GM23338 (cell line): Measurements from ENCODE around the gene CSPG4. TPM values are rescaled to one million over a fixed set of nuclear protein-coding genes. Genes with fewer than 3 reads are reported as not detected.

Experiments used
- ATAC-seq: fragments of 200-7000 bp; cut with Tn5 transposase; 3 replicates; pipeline ENCODE4 v1.9.1; 2020
- DNase-seq: peaks from one replicate; pipeline ENCODE4 v3.0.0-alpha.2; 2015; ENCODE audit warnings: low spot score
- H2AFZ ChIP-seq: fragments of 200-600 bp; sonication (generic); 2 replicates; pipeline ENCODE4 v1.8.0; 2016; ENCODE audit warnings: antibody characterized with exemption, mild to moderate bottlenecking, moderate library complexity
- H3F3A ChIP-seq: fragments of 200-600 bp; sonication (generic); replicated peaks from 2 replicates; pipeline ENCODE4 v1.8.0; 2017; ENCODE audit warnings: antibody characterized with exemption, mixed run types, low read depth
- H3K27ac ChIP-seq: fragments of 200-600 bp; sonication (generic); 2 replicates; pipeline ENCODE4 v1.6.1; 2016; ENCODE audit warnings: low read depth
- H3K27me3 ChIP-seq: fragments of 200-600 bp; sonication (generic); 2 replicates; pipeline ENCODE4 v1.8.0; 2016; ENCODE audit warnings: mild to moderate bottlenecking, mixed run types, moderate library complexity; ENCODE audit not compliant: insufficient read depth
- H3K36me3 ChIP-seq: fragments of 200-600 bp; sonication (generic); 2 replicates; pipeline ENCODE4 v1.8.0; 2016; ENCODE audit warnings: mild to moderate bottlenecking; ENCODE audit not compliant: insufficient read depth
- H3K4me1 ChIP-seq: fragments of 200-600 bp; sonication (generic); 2 replicates; pipeline ENCODE4 v1.8.0; 2016; ENCODE audit warnings: mild to moderate bottlenecking, moderate library complexity; ENCODE audit not compliant: insufficient read depth
- H3K4me2 ChIP-seq: fragments of 200-600 bp; sonication (generic); 2 replicates; pipeline ENCODE4 v1.7.1; 2017; ENCODE audit warnings: mixed run types
- H3K4me3 ChIP-seq: fragments of 200-600 bp; sonication (generic); 2 replicates; pipeline ENCODE4 v1.6.1; 2016; ENCODE audit warnings: mixed run types
- H3K79me2 ChIP-seq: fragments of 200-600 bp; sonication (generic); replicated peaks from 2 replicates; pipeline ENCODE4 v1.8.0; 2017; ENCODE audit warnings: mild to moderate bottlenecking; ENCODE audit not compliant: insufficient read depth
- H3K9me2 ChIP-seq: fragments of 200-600 bp; sonication (generic); 2 replicates; pipeline ENCODE4 v1.8.0; 2017; ENCODE audit not compliant: insufficient read depth
- H4K20me1 ChIP-seq: fragments of 200-600 bp; sonication (generic); replicated peaks from 2 replicates; pipeline ENCODE4 v1.8.0; 2017; ENCODE audit warnings: mild to moderate bottlenecking; ENCODE audit not compliant: insufficient read depth
- H3K27ac Mint-ChIP-seq: 2 replicates; pipeline ENCODE4 v1.8.0; 2020; ENCODE audit warnings: inconsistent platforms, mild to moderate bottlenecking, moderate library complexity, mixed read lengths
- H3K27me3 Mint-ChIP-seq: 3 replicates; pipeline ENCODE4 v1.8.0; 2022; ENCODE audit warnings: low read depth, mild to moderate bottlenecking, moderate library complexity, mixed read lengths, inconsistent platforms; ENCODE audit not compliant: insufficient read depth, poor library complexity
- H3K36me3 Mint-ChIP-seq: 3 replicates; pipeline ENCODE4 v1.8.0; 2021; ENCODE audit warnings: low read depth, mild to moderate bottlenecking, inconsistent platforms, moderate library complexity, mixed read lengths
- H3K4me1 Mint-ChIP-seq: 3 replicates; pipeline ENCODE4 v1.8.0; 2020; ENCODE audit warnings: mild to moderate bottlenecking, inconsistent platforms, mixed read lengths
- H3K4me3 Mint-ChIP-seq: 3 replicates; pipeline ENCODE4 v1.8.0; 2021; ENCODE audit warnings: moderate library complexity, mild to moderate bottlenecking, inconsistent platforms, mixed read lengths
- H3K9me3 Mint-ChIP-seq: 3 replicates; pipeline ENCODE4 v1.8.0; 2020; ENCODE audit warnings: moderate library complexity, mild to moderate bottlenecking, inconsistent platforms, mixed read lengths
- CREB1 ChIP-seq: fragments of 250-450 bp; sonication (Bioruptor Pico); IDR thresholded peaks from 2 replicates; pipeline ENCODE4 v1.5.0; 2020; ENCODE audit warnings: low read depth, mild to moderate bottlenecking, moderate library complexity
- CTCF ChIP-seq, 2 experiments: fragments of 200-600 bp in 1 of 2; sonication (generic) in 1 of 2; conservative IDR thresholded peaks; 2 replicates each; pipeline versions ENCODE4 v1.5.1 to v1.6.1; 2016 to 2017; ENCODE audit warnings: antibody characterized with exemption in 2 of 2, low read depth in 2 of 2, mild to moderate bottlenecking in 2 of 2, moderate library complexity in 1 of 2
- ETS1 ChIP-seq: IDR thresholded peaks from 2 replicates; pipeline ENCODE4 v1.6.1; 2016; ENCODE audit warnings: antibody characterized with exemption
- EZH2 ChIP-seq: fragments of 200-600 bp; sonication (generic); IDR thresholded peaks from one replicate; pipeline ENCODE4 v1.8.0; 2017; ENCODE audit warnings: antibody characterized with exemption, mild to moderate bottlenecking, low read depth; ENCODE audit not compliant: unreplicated experiment
- EZH2phosphoT487 ChIP-seq: fragments of 200-600 bp; sonication (generic); IDR thresholded peaks from one replicate; pipeline ENCODE4 v1.8.1; 2018; ENCODE audit warnings: antibody characterized with exemption; ENCODE audit not compliant: unreplicated experiment
- JUNB ChIP-seq: IDR thresholded peaks from one replicate; pipeline ENCODE4 v1.6.1; 2016; ENCODE audit warnings: antibody characterized with exemption; ENCODE audit not compliant: unreplicated experiment
- NANOG ChIP-seq: IDR thresholded peaks from 2 replicates; pipeline ENCODE4 v1.6.1; 2016; ENCODE audit warnings: antibody characterized with exemption, borderline replicate concordance
- POLR2AphosphoS5 ChIP-seq: IDR thresholded peaks from 2 replicates; pipeline ENCODE4 v1.6.1; 2016; ENCODE audit warnings: antibody characterized with exemption, low read depth
- REST ChIP-seq: IDR thresholded peaks from one replicate; pipeline ENCODE4 v1.6.1; 2018; ENCODE audit warnings: antibody characterized with exemption; ENCODE audit not compliant: unreplicated experiment
- STAT1 ChIP-seq: IDR thresholded peaks from one replicate; pipeline ENCODE4 v1.6.1; 2016; ENCODE audit warnings: antibody characterized with exemption; ENCODE audit not compliant: unreplicated experiment
- ZNF114 ChIP-seq: fragments of 250-450 bp; sonication (Bioruptor Pico); IDR thresholded peaks from 2 replicates; pipeline ENCODE4 v1.5.0; 2020; ENCODE audit warnings: mild to moderate bottlenecking, moderate library complexity
- ZNF331 ChIP-seq: fragments of 250-450 bp; sonication (Bioruptor Pico); IDR thresholded peaks from 2 replicates; pipeline ENCODE4 v1.5.0; 2020; ENCODE audit warnings: low read depth, mild to moderate bottlenecking, moderate library complexity
- ZNF462 ChIP-seq: fragments of 250-450 bp; sonication (Bioruptor Pico); IDR thresholded peaks from 2 replicates; pipeline ENCODE4 v1.5.0; 2020; ENCODE audit warnings: mild to moderate bottlenecking, moderate library complexity
- polyA plus RNA-seq: library from polyadenylated mRNA; unstranded; fragments of >200 nt; fragmentation: Nextera tagmentation; extraction: Ambion mirVana; gene quantifications from 2 replicates; pipeline ENCODE4 v1.2.1, GENCODE V29; 2016
- total RNA-seq: library from RNA; depleted of rRNA; stranded (reverse); fragments of >200 nt; shearing (Covaris generic); gene quantifications from 2 replicates; pipeline ENCODE4 v1.2.3, GENCODE V29; 2014

Gene CSPG4
- total and polyA plus RNA-seq, 2 experiments from 2014 or later: 0.27 to 4.0 TPM

GRCh38 chr15:75672646-75673425 lies 39.8 kb downstream of the CSPG4 start:
- no peaks in the 10 kb centered on the region for H3K79me2 ChIP-seq
- no peak for TF ChIP-seq EZH2
- TF ChIP-seq JUNB: no peak
- no peak for TF ChIP-seq CREB1
- TF ChIP-seq ZNF114: no peak
- no peak for TF ChIP-seq ZNF462 (CRISPR knock-in tag)
- no peak for TF ChIP-seq STAT1
- TF ChIP-seq ZNF331: no peak
- no peak for TF ChIP-seq POLR2AphosphoS5
- no peak for TF ChIP-seq ETS1
- TF ChIP-seq REST: no peak
- TF ChIP-seq CTCF (conservative IDR thresholded peaks at IDR 0.05; ENCODE audit: low read depth in 2 of 2): no peak
- TF ChIP-seq EZH2phosphoT487: no peak
- no peak for TF ChIP-seq NANOG
- ATAC-seq (peak; percentile 55), DNase-seq (peak; percentile 59)
- H3F3A ChIP-seq: no peaks in the 10 kb centered on the region
- no peaks in the 10 kb centered on the region for H3K27me3 ChIP-seq
- no peaks in the 10 kb centered on the region for H4K20me1 ChIP-seq
- H3K9me2 ChIP-seq: no peaks in the 10 kb centered on the region
- H3K27ac Mint-ChIP-seq: peak overlapping the region; percentile 76
- H3K36me3 Mint-ChIP-seq: no peaks in the 10 kb centered on the region; the same call in 2 of the 3 replicates
- peak overlapping the region; percentile 30 for H3K4me2 ChIP-seq
- H3K9me3 Mint-ChIP-seq: no peaks in the 10 kb centered on the region
- peaks cover 12% of the 10 kb centered on the region for H3K27me3 Mint-ChIP-seq
- H3K36me3 ChIP-seq: no peaks in the 10 kb centered on the region
- H3K4me1 ChIP-seq: peaks cover 15% of the 10 kb centered on the region; the same call in 1 of the 2 replicates
- peak overlapping the region; percentile 57 for H3K4me3 Mint-ChIP-seq
- H3K27ac ChIP-seq: no peak overlapping the region
- no peak overlapping the region for H3K4me3 ChIP-seq
- peaks cover 21% of the 10 kb centered on the region for H3K4me1 Mint-ChIP-seq
- H2AFZ ChIP-seq: no peak overlapping the region
